OCI-LY7 (cell line): Measurements from ENCODE around the gene IDH2.
A peak's percentile ranks its signal among the peaks of the same experiment; 100 is the strongest.

Source experiments
- EZH2phosphoT487 ChIP-seq: fragments of 200-600 bp; sonication (generic); IDR thresholded peaks from 2 replicates; pipeline ENCODE4 v1.6.1; 2018; ENCODE audit warnings: low read depth, borderline replicate concordance, mild to moderate bottlenecking, mixed run types, antibody characterized with exemption, low read length, moderate library complexity, mixed read lengths
- TF ChIP-seq, protein P1 (sequence below): fragments of 200-600 bp; sonication (generic); conservative IDR thresholded peaks from 2 replicates; pipeline ENCODE4 v1.5.1; 2014; ENCODE audit warnings: mild to moderate bottlenecking, antibody characterized with exemption, low read length, moderate library complexity, mixed read lengths

GRCh38 chr15:90071220-90071807, 31.0 kb downstream of the IDH2 start:
- TF ChIP-seq, protein P1, sequence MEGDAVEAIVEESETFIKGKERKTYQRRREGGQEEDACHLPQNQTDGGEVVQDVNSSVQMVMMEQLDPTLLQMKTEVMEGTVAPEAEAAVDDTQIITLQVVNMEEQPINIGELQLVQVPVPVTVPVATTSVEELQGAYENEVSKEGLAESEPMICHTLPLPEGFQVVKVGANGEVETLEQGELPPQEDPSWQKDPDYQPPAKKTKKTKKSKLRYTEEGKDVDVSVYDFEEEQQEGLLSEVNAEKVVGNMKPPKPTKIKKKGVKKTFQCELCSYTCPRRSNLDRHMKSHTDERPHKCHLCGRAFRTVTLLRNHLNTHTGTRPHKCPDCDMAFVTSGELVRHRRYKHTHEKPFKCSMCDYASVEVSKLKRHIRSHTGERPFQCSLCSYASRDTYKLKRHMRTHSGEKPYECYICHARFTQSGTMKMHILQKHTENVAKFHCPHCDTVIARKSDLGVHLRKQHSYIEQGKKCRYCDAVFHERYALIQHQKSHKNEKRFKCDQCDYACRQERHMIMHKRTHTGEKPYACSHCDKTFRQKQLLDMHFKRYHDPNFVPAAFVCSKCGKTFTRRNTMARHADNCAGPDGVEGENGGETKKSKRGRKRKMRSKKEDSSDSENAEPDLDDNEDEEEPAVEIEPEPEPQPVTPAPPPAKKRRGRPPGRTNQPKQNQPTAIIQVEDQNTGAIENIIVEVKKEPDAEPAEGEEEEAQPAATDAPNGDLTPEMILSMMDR: peak; percentile 95
- no peak for TF ChIP-seq EZH2phosphoT487
